ENCODE data around the gene ZZZ3. TPM values are rescaled to one million over a fixed set of nuclear protein-coding genes. Genes with fewer than 3 reads are reported as not detected.
"Not testable (repeated sequence)": the region's sequence is repeated elsewhere in the genome, so short reads cannot be mapped to it uniquely, and the experiment has no call there.

ZZZ3 gene
- total and polyA plus RNA-seq, 2 donors (not counting 1 experiment from before 2014, with no cell fraction given): 14.4 to 65.7 TPM

DNA sequence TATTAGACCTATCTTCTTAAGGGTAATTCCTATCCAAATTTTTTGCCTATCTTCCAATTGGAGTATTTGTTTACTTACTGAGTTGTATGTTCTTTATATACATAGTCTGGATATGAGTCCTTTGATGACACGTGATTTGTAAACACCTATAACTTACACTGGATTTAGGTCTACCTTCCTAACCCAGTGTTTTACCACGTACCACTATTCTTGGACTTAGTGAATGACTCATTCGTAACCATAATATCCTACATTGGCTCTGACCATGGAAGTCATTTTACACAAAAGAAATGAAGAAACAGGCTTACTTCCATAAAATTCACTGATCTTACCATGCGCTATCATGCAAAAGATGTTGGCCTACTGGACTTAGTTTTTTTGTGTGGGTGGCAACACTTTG is 23.9 kb upstream of the ZZZ3 start:
- TF ChIP-seq, protein P1, sequence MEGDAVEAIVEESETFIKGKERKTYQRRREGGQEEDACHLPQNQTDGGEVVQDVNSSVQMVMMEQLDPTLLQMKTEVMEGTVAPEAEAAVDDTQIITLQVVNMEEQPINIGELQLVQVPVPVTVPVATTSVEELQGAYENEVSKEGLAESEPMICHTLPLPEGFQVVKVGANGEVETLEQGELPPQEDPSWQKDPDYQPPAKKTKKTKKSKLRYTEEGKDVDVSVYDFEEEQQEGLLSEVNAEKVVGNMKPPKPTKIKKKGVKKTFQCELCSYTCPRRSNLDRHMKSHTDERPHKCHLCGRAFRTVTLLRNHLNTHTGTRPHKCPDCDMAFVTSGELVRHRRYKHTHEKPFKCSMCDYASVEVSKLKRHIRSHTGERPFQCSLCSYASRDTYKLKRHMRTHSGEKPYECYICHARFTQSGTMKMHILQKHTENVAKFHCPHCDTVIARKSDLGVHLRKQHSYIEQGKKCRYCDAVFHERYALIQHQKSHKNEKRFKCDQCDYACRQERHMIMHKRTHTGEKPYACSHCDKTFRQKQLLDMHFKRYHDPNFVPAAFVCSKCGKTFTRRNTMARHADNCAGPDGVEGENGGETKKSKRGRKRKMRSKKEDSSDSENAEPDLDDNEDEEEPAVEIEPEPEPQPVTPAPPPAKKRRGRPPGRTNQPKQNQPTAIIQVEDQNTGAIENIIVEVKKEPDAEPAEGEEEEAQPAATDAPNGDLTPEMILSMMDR (IDR thresholded peaks at IDR 0.05): no peak
- TF ChIP-seq EZH2 (IDR thresholded peaks at IDR 0.05; ENCODE audit: borderline replicate concordance, insufficient read depth, low read depth, low read length, poor library complexity, severe bottlenecking): no peak
- no peaks in the 10 kb centered on the region for H3K79me2 ChIP-seq (ENCODE audit: control insufficient read depth, insufficient read depth, low read length)
- Mint-ChIP-seq H3K9me3 (ENCODE audit: insufficient read depth) (no peaks in the 10 kb centered on the region), H3K4me1 (no peaks in the 10 kb centered on the region), H3K27me3 (no peaks in the 10 kb centered on the region), H3K4me3 (no peak overlapping the region), H3K27ac (no peak overlapping the region)
- no peak overlapping the region for H3K4me2 ChIP-seq (replicated peaks; ENCODE audit: low read depth, low read length, poor library complexity, severe bottlenecking)
- intact Hi-C loops (cut with micrococcal nuclease): no loop called here
- H3K27me3 ChIP-seq (replicated peaks in 1 of 4; ENCODE audit: control extremely low read depth in 1 of 4, control insufficient read depth in 3 of 4, insufficient read depth in 4 of 4, low read length in 3 of 4): no peaks in the 10 kb centered on the region
- H3K9ac ChIP-seq (ENCODE audit: low read length): no peak overlapping the region
- ChIA-PET POLR2A (no interaction called here), CTCF (no interaction called here)
- H3K27ac ChIP-seq (ENCODE audit: low read length in 2 of 2): no peak overlapping the region
- H4K20me1 ChIP-seq (ENCODE audit: control insufficient read depth, insufficient read depth, low read length, poor library complexity, severe bottlenecking): no peaks in the 10 kb centered on the region
- WGBS (ENCODE audit: insufficient coverage): 93% methylated on average over 3 of the region's 4 CpGs
- H3K9me3 ChIP-seq (ENCODE audit: control extremely low read depth in 1 of 3, control insufficient read depth in 2 of 3, insufficient read depth in 1 of 3, low read length in 2 of 3): no peaks in the 10 kb centered on the region
- ATAC-seq (ENCODE audit: low read depth): no peak
- no peak overlapping the region for H2AFZ ChIP-seq (ENCODE audit: insufficient read depth, low read depth, low read length, poor library complexity, severe bottlenecking)
- H3K4me3 ChIP-seq (ENCODE audit: control extremely low read depth in 1 of 5, extremely low read depth in 1 of 5, insufficient read depth in 1 of 5, low read depth in 2 of 5, low read length in 4 of 5): no peak overlapping the region
- H3K36me3 ChIP-seq (replicated peaks in 1 of 2; ENCODE audit: control extremely low read depth in 1 of 2, control insufficient read depth in 1 of 2, extremely low read depth in 1 of 2, insufficient read depth in 2 of 2, low read length in 1 of 2): peaks cover 15 to 40% of the 10 kb centered on the region in 2 experiments
- DNase-seq: no peak
- no peaks in the 10 kb centered on the region for H3K4me1 ChIP-seq (ENCODE audit: control insufficient read depth in 2 of 2, insufficient read depth in 2 of 2, low read length in 2 of 2)

DNA sequence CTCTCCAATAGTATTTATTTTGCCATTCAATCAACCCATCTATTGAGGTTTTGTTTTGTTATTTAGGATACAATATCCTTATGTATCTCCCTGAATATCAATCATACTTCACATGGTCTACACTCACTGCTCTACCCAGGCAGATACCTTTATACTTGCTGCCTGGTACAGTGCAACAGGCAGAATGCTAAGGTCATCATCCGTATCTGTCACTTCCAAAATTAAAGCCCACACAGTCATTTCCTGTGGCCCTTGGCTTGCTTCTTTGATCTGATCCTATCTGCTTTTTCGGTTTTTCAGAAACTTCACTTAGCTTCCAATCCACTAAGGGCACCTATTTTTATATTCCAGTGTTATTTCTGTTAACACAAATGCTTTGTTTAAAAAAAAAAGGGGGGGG is 22.3 kb upstream of the ZZZ3 start:
- H3K79me2 ChIP-seq (ENCODE audit: control insufficient read depth, insufficient read depth, low read length): no peaks in the 10 kb centered on the region
- H3K4me3 Mint-ChIP-seq: no peak overlapping the region
- CTCF ChIA-PET: no interaction called here
- no peaks in the 10 kb centered on the region for H3K4me1 ChIP-seq (ENCODE audit: control insufficient read depth in 2 of 2, insufficient read depth in 2 of 2, low read length in 2 of 2)
- WGBS (ENCODE audit: insufficient coverage): 86% methylated on average over 1 of the region's 2 CpGs
- H3K27ac Mint-ChIP-seq: no peak overlapping the region
- H3K4me1 Mint-ChIP-seq: no peaks in the 10 kb centered on the region
- H3K27me3 Mint-ChIP-seq: no peaks in the 10 kb centered on the region
- H3K9me3 Mint-ChIP-seq (ENCODE audit: insufficient read depth): peaks cover 2% of the 10 kb centered on the region
- H4K20me1 ChIP-seq (ENCODE audit: control insufficient read depth, insufficient read depth, low read length, poor library complexity, severe bottlenecking): no peaks in the 10 kb centered on the region
- intact Hi-C loops (cut with micrococcal nuclease): no loop called here
- no peaks in the 10 kb centered on the region for H3K27me3 ChIP-seq (replicated peaks in 1 of 4; ENCODE audit: control extremely low read depth in 1 of 4, control insufficient read depth in 3 of 4, insufficient read depth in 4 of 4, low read length in 3 of 4)
- peaks cover 0 to 6% (median 0%) of the 10 kb centered on the region in 3 donors for H3K9me3 ChIP-seq (ENCODE audit: control extremely low read depth in 1 of 3, control insufficient read depth in 2 of 3, insufficient read depth in 1 of 3, low read length in 2 of 3)
- H3K4me2 ChIP-seq (replicated peaks; ENCODE audit: low read depth, low read length, poor library complexity, severe bottlenecking): no peak overlapping the region
- POLR2A ChIA-PET: no interaction called here
- no peak overlapping the region for H2AFZ ChIP-seq (ENCODE audit: insufficient read depth, low read depth, low read length, poor library complexity, severe bottlenecking)
- no peak overlapping the region for H3K9ac ChIP-seq (ENCODE audit: low read length)
- DNase-seq (no peak), ATAC-seq (ENCODE audit: low read depth) (no peak)
- H3K36me3 ChIP-seq (replicated peaks in 1 of 2; ENCODE audit: control extremely low read depth in 1 of 2, control insufficient read depth in 1 of 2, extremely low read depth in 1 of 2, insufficient read depth in 2 of 2, low read length in 1 of 2): peaks cover 11 to 29% of the 10 kb centered on the region in 2 experiments
- no peak for TF ChIP-seq EZH2 (IDR thresholded peaks at IDR 0.05; ENCODE audit: borderline replicate concordance, insufficient read depth, low read depth, low read length, poor library complexity, severe bottlenecking)
- TF ChIP-seq, protein P1 (IDR thresholded peaks at IDR 0.05): no peak
- H3K4me3 ChIP-seq (ENCODE audit: control extremely low read depth in 1 of 5, extremely low read depth in 1 of 5, insufficient read depth in 1 of 5, low read depth in 2 of 5, low read length in 4 of 5): no peak overlapping the region
- no peak overlapping the region for H3K27ac ChIP-seq (ENCODE audit: low read length in 2 of 2)

- H4K20me1 ChIP-seq (ENCODE audit: control insufficient read depth, insufficient read depth, low read length, poor library complexity, severe bottlenecking); H3K79me2 ChIP-seq (ENCODE audit: control insufficient read depth, insufficient read depth, low read length); H3K4me3 ChIP-seq (ENCODE audit: control extremely low read depth in 1 of 5, extremely low read depth in 1 of 5, insufficient read depth in 1 of 5, low read depth in 2 of 5, low read length in 4 of 5); H3K4me1 ChIP-seq (ENCODE audit: control insufficient read depth in 2 of 2, insufficient read depth in 2 of 2, low read length in 2 of 2); H3K27ac Mint-ChIP-seq; H3K4me1 Mint-ChIP-seq; H3K9ac ChIP-seq (ENCODE audit: low read length); intact Hi-C loops (cut with micrococcal nuclease); H3K27ac ChIP-seq (ENCODE audit: low read length in 2 of 2); H3K9me3 ChIP-seq (ENCODE audit: control extremely low read depth in 1 of 3, control insufficient read depth in 2 of 3, insufficient read depth in 1 of 3, low read length in 2 of 3); H3K4me3 Mint-ChIP-seq; H3K4me2 ChIP-seq (replicated peaks; ENCODE audit: low read depth, low read length, poor library complexity, severe bottlenecking); DNase-seq; H2AFZ ChIP-seq (ENCODE audit: insufficient read depth, low read depth, low read length, poor library complexity, severe bottlenecking); H3K9me3 Mint-ChIP-seq (ENCODE audit: insufficient read depth); H3K27me3 ChIP-seq (replicated peaks in 1 of 4; ENCODE audit: control extremely low read depth in 1 of 4, control insufficient read depth in 3 of 4, insufficient read depth in 4 of 4, low read length in 3 of 4); H3K27me3 Mint-ChIP-seq; POLR2A ChIA-PET; CTCF ChIA-PET; ATAC-seq (ENCODE audit: low read depth): not testable (repeated sequence)
- peaks cover 0 to 14% of the 10 kb centered on the region in 2 experiments for H3K36me3 ChIP-seq (replicated peaks in 1 of 2; ENCODE audit: control extremely low read depth in 1 of 2, control insufficient read depth in 1 of 2, extremely low read depth in 1 of 2, insufficient read depth in 2 of 2, low read length in 1 of 2)
- WGBS (ENCODE audit: insufficient coverage): no CpG with 5 or more reads among the region's 1 CpG
Observed at GRCh38 chr1:77699673-77700072, 17.2 kb upstream of the ZZZ3 start.

Measured in B cell (primary cell).